K562 (cell line): ENCODE data around the gene TMEM200B. TPM values are rescaled to one million over a fixed set of nuclear protein-coding genes. Genes with fewer than 3 reads are reported as not detected.

ENCODE experiments used
- BRCA1 ChIP-seq, 2 experiments: fragments of 450-650 bp in 1 of 2; sonication (generic) in 1 of 2; formaldehyde crosslinking in 1 of 2; IDR thresholded peaks; 2 replicates each; pipeline versions ENCODE4 v1.5.0 to v1.6.1; 2017 to 2020; ENCODE audit warnings: mild to moderate bottlenecking in 1 of 2, missing genetic modification reagents in 1 of 2
- CBX1 ChIP-seq: sonication (generic); IDR thresholded peaks from 2 replicates; pipeline ENCODE4 v1.6.1; 2016; ENCODE audit warnings: antibody characterized with exemption, low read depth, mild to moderate bottlenecking
- HDGF ChIP-seq: fragments of 450-650 bp; IDR thresholded peaks from 2 replicates; pipeline ENCODE4 v1.6.1; 2016
- MEF2D ChIP-seq: conservative IDR thresholded peaks from 2 replicates; pipeline ENCODE4 v1.6.1; 2016; ENCODE audit warnings: low read depth, missing genetic modification characterization, missing compliant biosample characterization
- NCOA6 ChIP-seq: fragments of 450-650 bp; IDR thresholded peaks from 2 replicates; pipeline ENCODE4 v1.6.1; 2017; ENCODE audit warnings: mild to moderate bottlenecking
- NR4A1 ChIP-seq, 2 experiments: fragments of 250-450 bp in 1 of 2; fragments of 450-650 bp in 1 of 2; sonication (Bioruptor Pico) in 1 of 2; IDR thresholded peaks; 2 replicates each; pipeline versions ENCODE4 v1.4.0 to v1.6.1; 2016 to 2020; ENCODE audit warnings: mild to moderate bottlenecking in 2 of 2, missing compliant biosample characterization in 1 of 2, missing genetic modification characterization in 1 of 2, moderate library complexity in 1 of 2
- PHB2 ChIP-seq: fragments of 450-650 bp; IDR thresholded peaks from 2 replicates; pipeline ENCODE4 v1.6.1; 2017; ENCODE audit warnings: low read depth
- POLR2A ChIP-seq: fragments of 450-650 bp; conservative IDR thresholded peaks from 2 replicates; pipeline ENCODE4 v1.6.1; 2016
- POLR2G ChIP-seq: fragments of 200-400 bp; formaldehyde crosslinking; IDR thresholded peaks from 2 replicates; pipeline ENCODE4 v1.6.1; 2017; ENCODE audit warnings: low read depth, mild to moderate bottlenecking, antibody characterized with exemption, low read length, moderate library complexity
- RBM14 ChIP-seq: fragments of 200-400 bp; formaldehyde crosslinking; IDR thresholded peaks from 2 replicates; pipeline ENCODE4 v1.6.1; 2018; ENCODE audit warnings: low read depth, mild to moderate bottlenecking, low read length, moderate library complexity, borderline replicate concordance; ENCODE audit not compliant: insufficient read depth
- RCOR1 ChIP-seq, 2 experiments: IDR thresholded peaks; 2 replicates each; pipeline ENCODE4 v1.6.1; 2012; ENCODE audit warnings: low read depth in 2 of 2, low read length in 2 of 2, borderline replicate concordance in 1 of 2, improper control_type of control experiment in 1 of 2
- RFX5 ChIP-seq: IDR thresholded peaks from 2 replicates; pipeline ENCODE4 v1.6.1; 2011; ENCODE audit warnings: low read depth, mild to moderate bottlenecking, improper control_type of control experiment, low read length
- SMAD4 ChIP-seq: fragments of 250-450 bp; sonication (Bioruptor Pico); conservative IDR thresholded peaks from 2 replicates; pipeline ENCODE4 v1.8.0; 2021; ENCODE audit warnings: inconsistent platforms, mild to moderate bottlenecking, moderate library complexity
- TAF15 ChIP-seq: fragments of 200-400 bp; formaldehyde crosslinking; IDR thresholded peaks from 2 replicates; pipeline ENCODE4 v1.6.1; 2017; ENCODE audit warnings: mild to moderate bottlenecking, low read depth, low read length, moderate library complexity
- TGIF2 ChIP-seq: sonication (generic); formaldehyde crosslinking; IDR thresholded peaks from 2 replicates; pipeline ENCODE4 v1.8.1; 2022; ENCODE audit warnings: mild to moderate bottlenecking, missing genetic modification reagents, moderate library complexity
- ZFP91 ChIP-seq: sonication (generic); formaldehyde crosslinking; IDR thresholded peaks from 2 replicates; pipeline ENCODE4 v1.8.0; 2022; ENCODE audit warnings: mild to moderate bottlenecking, missing genetic modification reagents
- ZNF143 ChIP-seq: sonication (generic); formaldehyde crosslinking; IDR thresholded peaks from 2 replicates; pipeline ENCODE4 v1.9.0; 2022; ENCODE audit warnings: mild to moderate bottlenecking, missing genetic modification reagents
- ZNF512 ChIP-seq: IDR thresholded peaks from 2 replicates; pipeline ENCODE4 v1.6.1; 2016; ENCODE audit warnings: missing genetic modification characterization, missing compliant biosample characterization
- polyA plus RNA-seq, 8 experiments: library from polyadenylated mRNA; depleted of rRNA in 4 of 8; stranded (reverse) in 5 of 8; unstranded in 3 of 8; fragments of >200 nt; fragmentation: Nextera tagmentation in 2 of 8; fragmentation: Illumina TruSeq in 1 of 8; extraction: Ambion mirVana in 2 of 8; extraction: Trizol in 1 of 8; gene quantifications; 2 replicates each; pipeline versions ENCODE4 v1.2.1 to v1.2.3, GENCODE V29; 2011 to 2014; ENCODE audit warnings: inconsistent platforms in 1 of 8, missing spikeins in 1 of 8
- total RNA-seq, 7 experiments: library from RNA; depleted of rRNA in 6 of 7; stranded (reverse); fragments of >200 nt in 6 of 7; fragmentation: Illumina TruSeq in 2 of 7; extraction: Trizol in 2 of 7; gene quantifications; 2 replicates each; pipeline versions ENCODE4 v1.2.1 to v1.2.3, GENCODE V29; 2011 to 2021; ENCODE audit warnings: low replicate concordance in 1 of 7
- TF ChIP-seq, protein P1 (sequence below): sonication (generic); formaldehyde crosslinking; IDR thresholded peaks from 2 replicates; pipeline ENCODE4 v1.8.0; 2022; ENCODE audit warnings: mild to moderate bottlenecking, missing genetic modification reagents
- TF ChIP-seq, protein P2 (sequence below): fragments of 450-650 bp; IDR thresholded peaks from 2 replicates; pipeline ENCODE4 v1.6.1; 2017; ENCODE audit warnings: antibody characterized with exemption, mild to moderate bottlenecking
- TF ChIP-seq, protein P3 (sequence below): fragments of 250-450 bp; sonication (Bioruptor Pico); IDR thresholded peaks from 2 replicates; pipeline ENCODE4 v1.8.0; 2021; ENCODE audit warnings: moderate library complexity, mild to moderate bottlenecking, inconsistent platforms

Gene TMEM200B
- total and polyA plus RNA-seq, 9 of the 15 experiments (the other 6 are each of a cell fraction or from before 2014, with no cell fraction given) = 0.04 to 0.35 (median 0.10) TPM; not detected in 1

DNA sequence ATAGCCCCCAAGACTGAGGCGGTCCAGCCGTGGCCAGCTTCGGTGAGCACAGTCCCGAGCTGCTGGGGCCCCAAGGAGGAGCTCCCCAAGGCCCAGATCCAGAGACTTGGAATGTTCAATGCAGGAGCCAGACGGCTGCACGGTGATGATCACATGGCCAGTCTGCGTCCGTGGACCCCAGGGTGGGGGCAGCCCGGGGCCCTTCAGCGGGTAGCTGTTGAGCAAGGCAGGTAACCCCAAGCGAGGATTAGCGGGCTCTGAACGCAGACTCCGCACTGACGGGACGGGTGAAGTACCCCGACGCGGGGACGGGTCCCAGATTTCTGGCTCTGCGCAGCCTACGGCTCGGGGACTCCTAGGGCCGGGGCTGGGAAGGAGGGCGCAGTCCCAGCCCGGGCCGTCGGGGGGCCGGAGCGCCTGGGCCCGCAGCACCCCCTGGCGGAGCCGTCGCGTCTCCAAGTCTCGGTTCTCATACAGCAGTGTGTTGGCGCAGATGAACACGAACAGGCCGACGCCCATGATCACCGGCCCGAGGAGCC is 2.7 kb downstream of the TMEM200B start (continued):
- TF ChIP-seq, protein P1, sequence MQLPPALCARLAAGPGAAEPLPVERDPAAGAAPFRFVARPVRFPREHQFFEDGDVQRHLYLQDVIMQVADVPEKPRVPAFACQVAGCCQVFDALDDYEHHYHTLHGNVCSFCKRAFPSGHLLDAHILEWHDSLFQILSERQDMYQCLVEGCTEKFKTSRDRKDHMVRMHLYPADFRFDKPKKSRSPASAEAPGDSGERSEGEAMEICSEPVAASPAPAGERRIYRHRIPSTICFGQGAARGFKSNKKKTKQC (CRISPR knock-in tag) = no peak
- TF ChIP-seq CBX1 (no peak), POLR2A (peak; percentile 31; the same call in 1 of the 2 replicates), MEF2D (tag) (no peak), PHB2 (no peak), SMAD4 (CRISPR knock-in tag) (no peak), NCOA6 (no peak), NR4A1 (CRISPR knock-in tag; IDR thresholded peaks at IDR 0.05) (no peak), NR4A1 (tag; IDR thresholded peaks at IDR 0.05) (no peak), ZFP91 (CRISPR knock-in tag) (no peak), TAF15 (no peak), RCOR1 (IDR thresholded peaks at IDR 0.05; ENCODE audit: borderline replicate concordance in 1 of 2, low read depth in 2 of 2, low read length in 2 of 2) (no peak), ZNF512 (tag) (no peak), POLR2G (peak; percentile 78), BRCA1 (IDR thresholded peaks at IDR 0.05) (no peak), BRCA1 (CRISPR knock-in tag; IDR thresholded peaks at IDR 0.05) (no peak), RBM14 (no peak), HDGF (no peak), RFX5 (no peak), TGIF2 (CRISPR knock-in tag) (no peak), ZNF143 (no peak)
- TF ChIP-seq, protein P2, sequence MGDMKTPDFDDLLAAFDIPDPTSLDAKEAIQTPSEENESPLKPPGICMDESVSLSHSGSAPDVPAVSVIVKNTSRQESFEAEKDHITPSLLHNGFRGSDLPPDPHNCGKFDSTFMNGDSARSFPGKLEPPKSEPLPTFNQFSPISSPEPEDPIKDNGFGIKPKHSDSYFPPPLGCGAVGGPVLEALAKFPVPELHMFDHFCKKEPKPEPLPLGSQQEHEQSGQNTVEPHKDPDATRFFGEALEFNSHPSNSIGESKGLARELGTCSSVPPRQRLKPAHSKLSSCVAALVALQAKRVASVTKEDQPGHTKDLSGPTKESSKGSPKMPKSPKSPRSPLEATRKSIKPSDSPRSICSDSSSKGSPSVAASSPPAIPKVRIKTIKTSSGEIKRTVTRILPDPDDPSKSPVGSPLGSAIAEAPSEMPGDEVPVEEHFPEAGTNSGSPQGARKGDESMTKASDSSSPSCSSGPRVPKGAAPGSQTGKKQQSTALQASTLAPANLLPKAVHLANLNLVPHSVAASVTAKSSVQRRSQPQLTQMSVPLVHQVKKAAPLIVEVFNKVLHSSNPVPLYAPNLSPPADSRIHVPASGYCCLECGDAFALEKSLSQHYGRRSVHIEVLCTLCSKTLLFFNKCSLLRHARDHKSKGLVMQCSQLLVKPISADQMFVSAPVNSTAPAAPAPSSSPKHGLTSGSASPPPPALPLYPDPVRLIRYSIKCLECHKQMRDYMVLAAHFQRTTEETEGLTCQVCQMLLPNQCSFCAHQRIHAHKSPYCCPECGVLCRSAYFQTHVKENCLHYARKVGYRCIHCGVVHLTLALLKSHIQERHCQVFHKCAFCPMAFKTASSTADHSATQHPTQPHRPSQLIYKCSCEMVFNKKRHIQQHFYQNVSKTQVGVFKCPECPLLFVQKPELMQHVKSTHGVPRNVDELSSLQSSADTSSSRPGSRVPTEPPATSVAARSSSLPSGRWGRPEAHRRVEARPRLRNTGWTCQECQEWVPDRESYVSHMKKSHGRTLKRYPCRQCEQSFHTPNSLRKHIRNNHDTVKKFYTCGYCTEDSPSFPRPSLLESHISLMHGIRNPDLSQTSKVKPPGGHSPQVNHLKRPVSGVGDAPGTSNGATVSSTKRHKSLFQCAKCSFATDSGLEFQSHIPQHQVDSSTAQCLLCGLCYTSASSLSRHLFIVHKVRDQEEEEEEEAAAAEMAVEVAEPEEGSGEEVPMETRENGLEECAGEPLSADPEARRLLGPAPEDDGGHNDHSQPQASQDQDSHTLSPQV = no peak
- TF ChIP-seq, protein P3, sequence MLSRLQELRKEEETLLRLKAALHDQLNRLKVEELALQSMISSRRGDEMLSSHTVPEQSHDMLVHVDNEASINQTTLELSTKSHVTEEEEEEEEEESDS (CRISPR knock-in tag) = no peak
